ENCODE measurements around the gene SMTNL2. TPM values are rescaled to one million over a fixed set of nuclear protein-coding genes. Genes with fewer than 3 reads are reported as not detected.

Gene SMTNL2
- total and polyA plus RNA-seq, 2 donors (not counting 1 experiment from before 2014, with no cell fraction given): 0.17 to 0.99 TPM

GRCh38 chr17:4557626-4558346, 26.5 kb upstream of the SMTNL2 start:
- no peak overlapping the region for H2AFZ ChIP-seq (ENCODE audit: low read length)
- peaks cover 5% of the 10 kb centered on the region for H3K4me1 ChIP-seq (ENCODE audit: control insufficient read depth, extremely low read depth, insufficient read depth, low read length)
- H3K4me3 ChIP-seq (replicated peaks in 1 of 4; ENCODE audit: control extremely low read depth in 1 of 4, insufficient read depth in 1 of 4, low read depth in 3 of 4, low read length in 4 of 4): no peak overlapping the region
- TF ChIP-seq EZH2 (IDR thresholded peaks at IDR 0.05; ENCODE audit: low read length, missing control alignments) (no peak), CTCF (conservative IDR thresholded peaks at IDR 0.05 in 1 of 2, IDR thresholded peaks at IDR 0.05 in 1 of 2; ENCODE audit: low read depth in 1 of 2, low read length in 2 of 2) (no peak)
- peaks cover 19% of the 10 kb centered on the region for H3K79me2 ChIP-seq (ENCODE audit: control insufficient read depth, insufficient read depth, low read length)
- H3K27ac ChIP-seq (ENCODE audit: insufficient read depth, low read length): no peak overlapping the region
- H4K20me1 ChIP-seq (ENCODE audit: control insufficient read depth, extremely low read depth, insufficient read depth, low read length): no peaks in the 10 kb centered on the region
- DNase-seq (ENCODE audit: low read depth in 2 of 2): no peak
- no peak overlapping the region for H3K4me2 ChIP-seq (ENCODE audit: extremely low read depth, insufficient read depth, low read length)
- no peaks in the 10 kb centered on the region for H3K9me3 ChIP-seq (ENCODE audit: control insufficient read depth, insufficient read depth, low read depth, low read length)
- no peaks in the 10 kb centered on the region for H3K27me3 ChIP-seq (ENCODE audit: control insufficient read depth, insufficient read depth, low read length)
- H3K9ac ChIP-seq (ENCODE audit: insufficient read depth, low read length): no peak overlapping the region
- H3K36me3 ChIP-seq (ENCODE audit: control insufficient read depth, insufficient read depth, low read length): peaks cover 4% of the 10 kb centered on the region

- peaks cover 5% of the 10 kb centered on the region for H3K4me1 ChIP-seq (ENCODE audit: control insufficient read depth, extremely low read depth, insufficient read depth, low read length)
- no peaks in the 10 kb centered on the region for H3K36me3 ChIP-seq (ENCODE audit: control insufficient read depth, insufficient read depth, low read length)
- no peaks in the 10 kb centered on the region for H3K27me3 ChIP-seq (ENCODE audit: control insufficient read depth, insufficient read depth, low read length)
- no peak overlapping the region for H3K4me2 ChIP-seq (ENCODE audit: extremely low read depth, insufficient read depth, low read length)
- peaks cover 16% of the 10 kb centered on the region for H3K79me2 ChIP-seq (ENCODE audit: control insufficient read depth, insufficient read depth, low read length)
- DNase-seq (ENCODE audit: low read depth in 2 of 2): no peak
- TF ChIP-seq EZH2 (IDR thresholded peaks at IDR 0.05; ENCODE audit: low read length, missing control alignments): no peak
- TF ChIP-seq CTCF (conservative IDR thresholded peaks at IDR 0.05 in 1 of 2, IDR thresholded peaks at IDR 0.05 in 1 of 2; ENCODE audit: low read depth in 1 of 2, low read length in 2 of 2): no peak
- H3K9me3 ChIP-seq (ENCODE audit: control insufficient read depth, insufficient read depth, low read depth, low read length): no peaks in the 10 kb centered on the region
- H3K27ac ChIP-seq (ENCODE audit: insufficient read depth, low read length): no peak overlapping the region
- H3K9ac ChIP-seq (ENCODE audit: insufficient read depth, low read length): no peak overlapping the region
- no peak overlapping the region for H3K4me3 ChIP-seq (replicated peaks in 1 of 4; ENCODE audit: control extremely low read depth in 1 of 4, insufficient read depth in 1 of 4, low read depth in 3 of 4, low read length in 4 of 4)
- no peak overlapping the region for H2AFZ ChIP-seq (ENCODE audit: low read length)
- no peaks in the 10 kb centered on the region for H4K20me1 ChIP-seq (ENCODE audit: control insufficient read depth, extremely low read depth, insufficient read depth, low read length)
Measured at GRCh38 chr17:4558347-4558971, 25.9 kb upstream of the SMTNL2 start.

- Histone ChIP-seq H3K9ac (ENCODE audit: insufficient read depth, low read length) (no peak overlapping the region), H3K4me2 (ENCODE audit: extremely low read depth, insufficient read depth, low read length) (no peak overlapping the region), H3K79me2 (ENCODE audit: control insufficient read depth, insufficient read depth, low read length) (peaks cover 9% of the 10 kb centered on the region), H3K27me3 (ENCODE audit: control insufficient read depth, insufficient read depth, low read length) (no peaks in the 10 kb centered on the region), H3K9me3 (ENCODE audit: control insufficient read depth, insufficient read depth, low read depth, low read length) (no peaks in the 10 kb centered on the region), H3K27ac (ENCODE audit: insufficient read depth, low read length) (no peak overlapping the region), H3K4me3 (replicated peaks in 1 of 4; ENCODE audit: control extremely low read depth in 1 of 4, insufficient read depth in 1 of 4, low read depth in 3 of 4, low read length in 4 of 4) (no peak overlapping the region), H3K36me3 (ENCODE audit: control insufficient read depth, insufficient read depth, low read length) (no peaks in the 10 kb centered on the region), H3K4me1 (ENCODE audit: control insufficient read depth, extremely low read depth, insufficient read depth, low read length) (peaks cover 2% of the 10 kb centered on the region), H4K20me1 (ENCODE audit: control insufficient read depth, extremely low read depth, insufficient read depth, low read length) (no peaks in the 10 kb centered on the region), H2AFZ (ENCODE audit: low read length) (no peak overlapping the region)
- TF ChIP-seq EZH2 (IDR thresholded peaks at IDR 0.05; ENCODE audit: low read length, missing control alignments) (no peak), CTCF (conservative IDR thresholded peaks at IDR 0.05 in 1 of 2, IDR thresholded peaks at IDR 0.05 in 1 of 2; ENCODE audit: low read depth in 1 of 2, low read length in 2 of 2) (no peak)
- DNase-seq (ENCODE audit: low read depth in 2 of 2): no peak
Measured at GRCh38 chr17:4559139-4559791, 25.1 kb upstream of the SMTNL2 start.
